ENCODE data around the gene GMDS.

The GMDS gene

DNA sequence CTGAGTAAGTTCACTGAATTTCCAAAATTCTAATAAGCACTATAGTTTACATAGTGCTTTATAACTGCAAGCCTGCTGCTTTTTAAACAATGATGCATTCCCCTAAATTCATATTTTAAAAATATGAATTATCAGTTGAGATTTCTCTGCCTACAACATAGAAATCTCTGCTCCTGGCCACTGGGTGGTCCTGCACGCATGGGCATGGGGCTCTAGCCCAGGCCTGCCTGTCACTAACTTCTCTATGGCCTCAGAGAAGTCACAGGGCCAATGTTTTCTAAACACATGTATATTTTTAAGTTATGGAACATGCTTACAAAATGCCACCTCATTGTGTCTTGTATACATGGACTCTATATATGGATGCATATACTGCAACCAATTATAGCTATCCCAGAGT lies 424.7 kb downstream of the GMDS start:
- DNase-seq, result no peak

DNA sequence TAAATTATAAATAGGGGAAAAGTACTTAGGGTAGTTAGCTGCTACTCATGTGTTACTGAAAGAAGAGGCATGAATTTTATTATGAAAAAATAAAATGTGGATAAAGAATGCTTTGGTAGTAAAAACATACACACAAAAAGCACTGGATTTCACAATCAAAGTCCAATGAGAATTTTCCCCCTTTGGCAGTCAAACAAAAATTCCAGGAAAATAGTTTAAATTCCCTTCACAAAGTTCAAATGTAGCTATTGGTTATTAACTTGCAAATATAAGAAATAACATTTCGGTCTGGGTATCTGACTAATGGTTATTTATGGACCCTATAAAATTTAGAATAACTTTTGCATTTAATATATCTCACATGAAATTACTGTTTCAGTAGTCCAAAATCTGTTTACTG lies 425.2 kb downstream of the GMDS start:
- DNase-seq, result no peak

DNA sequence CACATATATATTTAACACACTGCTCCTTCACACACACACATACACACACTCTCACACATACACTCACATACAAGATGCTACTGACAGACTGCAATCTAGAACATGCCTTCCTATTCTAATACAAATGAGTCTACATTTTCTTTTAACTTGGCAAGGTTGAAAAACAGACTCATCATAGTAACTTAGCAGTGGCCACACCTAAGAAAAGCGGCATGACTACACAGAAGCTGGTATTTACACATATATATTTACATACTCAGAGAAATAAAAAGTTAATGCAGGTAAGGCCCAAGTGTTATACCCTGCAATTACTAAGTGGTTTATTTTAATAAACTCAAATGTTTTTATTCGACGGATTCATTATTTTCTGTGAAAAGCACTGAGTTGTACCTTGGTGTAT lies 426.4 kb downstream of the GMDS start:
- DNase-seq, result no peak

DNA sequence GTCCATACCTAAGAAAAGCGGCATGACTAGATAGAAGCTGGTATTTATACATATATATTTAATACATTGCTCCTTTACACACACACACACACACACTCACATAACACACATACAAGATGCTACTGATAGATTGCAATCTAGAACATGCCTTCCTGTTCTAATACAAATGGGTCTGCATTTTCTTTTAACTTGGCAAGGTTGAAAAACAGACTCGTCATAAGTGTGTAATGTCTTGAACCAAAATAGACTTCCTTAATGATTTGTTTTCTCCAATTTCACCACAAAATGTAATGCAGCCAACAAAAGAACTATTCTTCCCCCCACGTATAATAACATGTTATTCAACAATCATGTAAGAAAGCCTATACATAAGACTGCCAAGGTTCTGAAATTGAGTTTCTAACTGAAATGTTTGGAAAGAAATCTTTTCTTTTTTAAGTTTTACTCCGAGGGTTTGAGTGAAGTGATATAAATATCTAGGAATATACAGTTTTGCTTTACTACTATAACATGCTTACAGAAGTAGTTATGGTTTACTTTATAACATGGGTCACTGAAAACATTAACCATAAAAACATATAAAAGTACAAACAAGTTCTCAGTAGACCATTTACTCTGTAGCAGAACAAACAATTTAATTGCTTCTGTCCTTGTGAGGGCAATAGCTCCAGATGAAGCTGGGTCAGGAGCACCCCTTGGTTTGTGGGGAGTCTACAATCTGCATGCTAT lies 428.2 kb downstream of the GMDS start:
- no peak for DNase-seq

DNA sequence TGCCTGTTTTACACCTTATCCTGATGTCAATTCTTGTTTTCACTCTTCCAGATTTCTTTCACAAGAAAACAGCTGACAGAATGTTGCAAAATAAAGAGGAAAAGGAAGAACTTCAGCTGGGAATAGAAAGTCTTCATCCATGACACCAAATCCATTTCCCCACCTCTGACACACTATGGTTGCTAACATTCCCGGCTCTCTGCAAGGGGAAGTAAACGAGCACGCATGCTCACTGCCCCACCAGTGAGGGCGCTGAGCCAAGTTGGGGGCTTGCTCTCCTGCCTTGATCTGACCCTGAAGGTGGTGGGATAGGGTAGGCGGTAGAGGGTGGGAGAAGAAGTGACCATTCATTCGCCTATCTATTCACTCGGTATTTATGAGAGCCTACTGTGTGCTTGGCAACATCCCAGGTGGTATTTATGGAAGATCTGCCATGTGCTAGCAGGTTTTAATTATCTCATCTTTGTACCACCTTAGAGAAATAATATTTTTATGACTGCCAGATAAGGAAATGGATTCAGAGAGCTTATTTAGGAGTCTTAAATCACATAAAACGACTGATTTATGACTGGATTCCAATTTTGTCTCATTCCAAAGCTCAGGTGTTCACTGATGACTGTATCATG lies 429.5 kb downstream of the GMDS start:
- DNase-seq, result no peak

DNA sequence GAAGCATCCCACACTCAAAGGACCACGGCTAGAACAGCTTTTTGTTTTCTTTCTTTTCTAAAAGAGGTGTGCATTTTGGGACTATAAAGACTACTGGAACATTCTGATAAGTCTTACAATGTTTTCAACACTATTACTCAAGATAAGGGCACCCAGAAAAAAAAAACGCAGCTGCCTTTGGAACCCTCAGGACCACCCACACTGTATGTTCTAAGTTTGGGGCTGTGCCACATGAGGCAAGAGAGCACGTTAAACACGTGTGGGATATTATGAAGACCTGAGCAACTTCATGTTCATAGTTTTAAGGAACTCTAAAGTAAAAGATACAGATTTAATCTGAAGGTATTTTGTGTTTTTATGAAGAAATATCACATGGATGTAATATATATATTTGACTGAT lies 431.1 kb downstream of the GMDS start:
- no peak for DNase-seq

DNA sequence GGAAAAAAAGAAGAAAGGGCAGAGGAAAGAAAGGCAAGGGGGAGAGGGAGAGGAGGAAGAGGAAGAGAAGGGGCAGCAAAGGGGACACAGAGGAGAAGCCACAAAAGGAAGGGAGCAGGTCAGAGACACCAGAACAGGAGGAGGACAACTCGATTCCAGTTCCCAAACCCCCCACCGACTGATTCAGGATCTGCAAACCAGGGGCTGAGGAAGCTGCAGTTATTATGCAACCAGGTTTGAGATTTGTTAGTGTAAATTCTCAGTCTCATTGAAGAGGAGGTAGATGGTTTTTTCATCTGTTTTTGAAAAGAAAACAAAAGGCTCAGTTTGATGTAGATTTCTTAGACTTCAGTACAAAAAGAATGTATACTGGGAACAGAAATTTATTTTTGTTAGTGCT lies 432.9 kb downstream of the GMDS start:
- DNase-seq, result no peak

DNA sequence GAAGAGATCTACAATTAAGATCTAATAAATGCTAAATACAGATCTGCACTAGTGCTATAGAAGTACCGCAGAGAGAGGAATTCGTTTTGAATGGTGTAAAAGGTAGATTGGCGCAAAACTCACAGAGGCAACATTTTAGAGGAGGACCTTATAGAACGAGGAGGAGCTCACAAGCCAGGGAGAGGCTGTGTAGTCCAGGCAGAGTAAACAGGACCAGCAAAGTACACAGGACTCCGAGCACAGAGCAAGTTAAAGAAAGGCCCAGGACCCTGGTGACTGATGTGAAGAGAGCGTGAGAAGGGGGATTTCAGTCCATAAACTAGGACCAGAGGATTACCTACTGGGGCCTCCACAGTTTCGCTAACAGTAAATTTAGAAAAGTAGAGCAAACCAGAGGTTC lies 433.4 kb downstream of the GMDS start:
- no peak for DNase-seq

DNA sequence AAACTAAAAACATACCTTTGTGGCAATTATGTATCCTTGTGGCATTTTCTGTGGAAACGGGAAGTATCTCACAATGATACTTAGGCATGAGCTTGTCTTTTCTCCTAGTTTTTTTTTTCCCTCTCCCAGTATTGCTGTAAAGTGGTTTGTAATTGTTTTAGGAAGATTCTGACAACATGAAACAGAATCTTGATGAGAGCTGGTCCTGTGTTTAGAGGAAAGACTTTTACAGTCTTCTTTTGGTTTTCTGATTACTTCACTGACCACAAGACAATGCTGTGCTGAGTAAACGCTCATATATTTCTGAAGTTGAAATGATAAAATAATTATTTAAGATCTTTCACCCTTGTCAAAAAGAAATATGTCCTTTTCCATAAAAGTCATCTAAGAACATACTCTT lies 434.5 kb downstream of the GMDS start:
- no peak for DNase-seq

DNA sequence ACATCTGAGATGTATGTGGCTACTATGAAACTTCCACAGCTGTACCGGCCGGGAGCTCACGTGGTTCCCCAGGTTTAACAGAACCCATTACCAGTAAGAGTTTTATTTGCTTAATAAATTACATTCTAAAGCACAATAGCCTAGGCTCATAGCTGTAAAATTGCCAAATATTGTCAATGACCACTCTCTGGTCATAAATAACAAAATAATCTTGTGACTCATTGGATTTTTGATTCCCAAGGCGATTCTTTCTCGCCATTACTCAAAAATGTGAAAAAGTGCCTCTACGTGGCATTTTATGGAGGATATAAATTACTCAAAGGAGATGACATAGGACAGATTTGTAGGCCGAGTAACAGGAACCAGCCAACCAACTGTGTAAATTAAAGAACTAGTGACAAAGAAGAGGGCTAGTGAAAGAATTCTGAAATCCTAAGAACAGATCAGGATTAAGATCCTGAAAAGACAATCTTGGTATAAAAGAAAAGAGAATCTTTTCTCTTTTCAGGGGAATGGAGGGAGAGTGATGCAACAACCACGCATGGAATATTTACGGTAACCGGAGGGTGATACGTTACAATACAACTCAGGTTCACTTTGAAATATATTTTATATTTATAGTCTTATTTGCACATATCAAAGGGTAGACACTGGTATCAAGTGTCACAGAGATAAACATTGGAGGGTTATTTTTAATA lies 436.0 kb downstream of the GMDS start:
- DNase-seq, result no peak

DNA sequence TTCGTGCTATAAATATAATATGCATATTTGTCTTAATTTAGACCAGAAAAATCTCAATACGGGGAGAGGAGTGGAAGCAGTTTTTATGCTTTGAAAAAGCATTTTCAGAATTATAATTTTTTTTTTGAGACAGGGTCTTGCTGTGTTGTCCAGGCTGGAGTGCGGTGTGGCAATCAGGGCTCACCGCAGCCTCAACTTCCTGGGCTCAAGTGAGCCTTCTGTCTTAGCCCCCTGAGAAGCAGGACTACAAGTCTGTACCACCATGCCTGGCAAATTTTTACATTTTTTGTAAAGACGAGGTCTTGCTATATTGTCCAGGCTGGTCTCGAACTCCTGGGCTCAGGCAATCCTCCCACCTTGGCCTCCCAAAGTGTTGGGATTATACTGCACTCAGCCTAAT lies 438.5 kb downstream of the GMDS start:
- no peak for DNase-seq

DNA sequence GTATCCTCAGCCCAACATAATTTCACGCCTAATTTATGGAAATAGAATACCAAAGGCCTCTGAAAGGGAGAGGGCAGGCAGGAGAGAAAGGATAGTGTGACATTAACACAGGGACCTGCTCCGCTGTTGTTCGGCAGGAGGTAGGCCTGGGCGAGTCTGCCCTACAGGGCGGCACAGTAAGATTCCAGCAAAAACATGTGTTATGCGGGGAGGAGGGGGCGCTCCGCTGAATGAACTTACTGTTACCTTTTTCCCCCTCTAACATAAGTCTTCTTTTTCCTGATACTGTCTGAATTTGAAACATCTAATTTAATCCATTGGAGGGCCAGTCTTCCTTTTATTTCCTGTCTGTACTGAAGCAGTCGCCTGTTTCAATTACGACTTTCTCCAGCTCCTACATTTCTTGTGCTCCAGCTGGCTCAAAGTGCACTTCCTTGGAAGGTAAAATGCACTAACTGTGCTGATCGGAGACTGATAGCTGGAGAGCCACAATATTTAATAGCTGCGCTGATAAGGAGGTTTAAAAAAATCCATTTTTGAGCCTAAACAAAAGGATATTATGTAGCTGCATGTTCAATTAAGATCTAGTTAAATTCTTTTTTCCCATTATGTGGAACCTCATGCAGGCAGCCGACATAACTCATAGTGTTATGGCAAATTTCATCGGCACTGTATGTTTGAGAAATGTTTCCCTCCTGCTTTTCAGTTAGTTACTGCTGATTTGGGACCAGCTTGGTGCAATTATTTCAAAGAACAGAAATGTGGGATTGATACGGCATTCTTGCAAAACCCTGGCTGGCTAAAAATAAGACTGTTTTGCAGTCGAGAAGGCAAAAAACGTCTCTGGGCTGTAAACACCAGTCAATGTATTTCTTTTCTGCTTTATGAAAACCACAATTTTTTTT lies 442.7 kb downstream of the GMDS start:
- DNase-seq, result peak in 1 of 2 experiments; percentile 20

DNA sequence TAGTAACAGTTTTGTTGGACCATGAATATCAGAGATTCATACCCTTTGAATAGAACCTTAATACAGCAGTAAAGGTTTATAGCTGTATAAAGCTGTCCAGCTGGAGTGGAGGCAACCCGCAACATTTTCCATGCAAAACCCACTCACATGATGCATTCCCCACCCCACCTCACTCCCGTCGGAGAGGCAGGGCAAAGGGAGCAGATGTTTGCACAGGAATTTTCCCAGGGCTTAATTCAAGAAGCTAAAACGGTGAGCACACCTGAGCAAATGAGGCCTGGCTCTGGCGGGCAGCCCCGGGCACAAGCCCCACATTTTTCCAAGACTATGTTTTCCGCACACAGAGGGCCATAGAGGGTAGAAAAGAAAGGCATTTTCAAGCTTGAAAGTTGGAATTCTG lies 444.0 kb downstream of the GMDS start:
- DNase-seq, result peak; percentile 91 to 94

DNA sequence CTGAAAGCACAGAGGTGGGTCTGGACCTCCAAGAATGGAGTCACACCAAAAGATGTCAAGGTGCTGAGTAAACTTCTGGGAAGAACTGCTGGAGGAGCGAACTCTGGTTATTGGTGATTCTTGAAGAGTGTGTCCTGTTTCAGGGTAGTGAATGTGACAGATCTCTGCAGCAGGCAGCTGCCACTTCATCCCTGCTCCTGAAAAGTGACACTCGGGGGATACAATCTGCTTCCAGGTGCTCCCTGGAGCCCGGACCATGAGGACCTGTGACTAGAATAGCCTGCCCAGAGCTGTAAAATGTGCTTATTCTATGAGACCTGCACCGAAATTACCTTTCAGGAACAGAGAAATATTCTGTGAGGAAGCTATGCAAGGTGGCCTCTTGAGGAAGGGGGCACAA lies 444.6 kb downstream of the GMDS start:
- no peak for DNase-seq

DNA sequence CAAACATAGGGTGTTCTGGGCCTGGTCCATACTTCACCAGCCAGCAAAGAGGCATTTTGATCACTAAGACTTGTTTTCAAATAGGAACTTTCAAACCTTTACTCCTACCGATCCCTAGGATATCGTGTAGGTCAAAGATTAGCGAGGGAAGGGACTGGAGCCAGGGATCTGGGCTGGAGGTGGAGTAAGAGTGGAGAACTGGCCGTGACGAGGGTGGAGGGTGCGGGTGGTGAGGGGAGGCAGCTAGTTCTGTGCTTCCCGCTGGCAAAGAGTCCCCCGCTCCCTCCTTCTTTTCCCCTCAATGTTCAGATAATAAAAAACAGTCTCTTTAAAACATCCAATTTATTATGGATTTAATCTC lies 446.5 kb downstream of the GMDS start:
- DNase-seq, result no peak

DNA sequence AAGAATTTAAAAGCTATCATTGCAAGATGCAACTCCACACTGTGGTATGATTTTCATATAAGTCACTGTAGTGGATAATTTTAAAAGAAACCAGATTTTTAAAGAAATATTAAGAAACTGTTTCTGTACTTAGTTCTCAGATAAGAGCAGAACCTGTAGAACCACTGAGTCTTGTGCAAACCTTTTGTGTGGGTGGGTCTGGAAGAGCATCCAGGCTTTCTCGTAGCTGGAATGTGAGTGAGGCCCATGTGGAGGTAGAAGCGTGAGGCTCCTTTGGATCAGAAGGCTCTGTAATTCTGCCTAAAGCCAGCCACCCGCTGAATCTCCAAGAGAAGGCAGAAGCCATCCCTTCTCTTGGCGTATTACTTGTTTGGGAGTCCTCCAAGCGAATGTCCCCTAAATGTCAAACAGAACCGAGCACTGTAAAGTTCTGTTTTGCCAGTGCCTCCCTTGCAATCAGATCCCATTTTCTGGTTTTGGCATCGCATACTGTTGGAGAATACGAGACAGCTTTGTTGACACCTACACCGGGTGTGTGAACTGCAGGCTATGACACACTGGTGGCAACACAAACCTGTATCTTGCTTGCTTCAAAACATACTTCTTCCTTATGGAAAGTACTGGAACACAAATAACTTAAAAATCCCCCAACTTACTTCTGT lies 447.0 kb downstream of the GMDS start:
- no peak for DNase-seq

DNA sequence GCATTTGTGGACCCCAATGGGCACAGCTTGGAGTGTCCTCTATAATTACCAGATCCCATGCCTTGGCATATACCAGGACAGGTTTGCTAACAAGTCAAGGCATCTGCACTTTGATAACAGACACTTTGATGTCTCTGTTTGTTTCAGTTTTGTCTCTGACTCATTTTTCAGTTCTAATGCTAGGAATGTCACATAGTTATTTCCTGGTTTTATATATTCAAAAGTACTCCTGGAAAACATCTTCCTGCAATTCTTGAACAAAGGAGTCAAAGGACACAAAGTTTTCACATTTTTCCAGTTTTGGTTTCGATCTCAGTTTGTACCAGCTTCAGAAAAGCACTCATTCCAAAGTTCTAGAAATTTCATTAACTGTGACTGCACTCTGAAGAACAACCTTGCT lies 447.6 kb downstream of the GMDS start:
- DNase-seq, result no peak

DNA sequence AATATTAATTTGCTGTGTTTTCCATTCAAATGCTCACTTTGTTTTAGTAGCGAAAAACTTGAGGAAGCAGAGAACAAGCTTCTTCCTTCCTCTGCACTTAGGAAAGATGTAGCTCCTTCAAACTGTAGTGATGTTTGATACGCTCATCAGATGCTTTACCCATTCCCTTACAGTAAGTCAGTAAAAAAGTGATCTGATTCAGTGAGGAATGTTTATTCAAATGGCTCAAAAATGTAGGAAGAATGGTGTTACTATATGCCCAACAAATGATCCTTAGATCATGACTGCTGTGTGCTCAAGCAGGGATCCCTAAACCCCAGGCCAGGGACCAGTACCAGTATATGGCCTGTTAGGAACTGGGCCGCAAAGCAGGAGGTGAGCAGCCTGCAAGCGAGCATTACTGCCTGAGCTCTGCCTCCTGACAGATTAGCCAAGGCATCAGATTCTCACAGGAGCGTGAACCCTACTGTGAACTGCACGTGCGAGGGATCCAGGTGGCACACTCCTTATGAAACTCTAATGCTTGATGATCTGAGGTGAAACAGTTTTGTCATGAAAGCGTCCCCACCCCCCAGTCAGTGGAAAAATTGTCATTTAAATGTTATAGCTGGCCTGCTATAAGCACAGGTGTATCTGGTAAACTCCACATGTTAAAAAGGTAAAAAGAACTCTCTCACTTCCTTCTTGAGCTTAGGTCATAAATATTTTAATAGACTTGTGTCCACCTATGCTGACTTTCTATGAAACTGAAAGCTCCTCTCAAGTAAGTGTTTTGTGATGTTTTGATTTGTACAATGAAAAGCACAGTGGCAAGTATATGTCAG lies 448.5 kb downstream of the GMDS start:
- DNase-seq, result no peak

DNA sequence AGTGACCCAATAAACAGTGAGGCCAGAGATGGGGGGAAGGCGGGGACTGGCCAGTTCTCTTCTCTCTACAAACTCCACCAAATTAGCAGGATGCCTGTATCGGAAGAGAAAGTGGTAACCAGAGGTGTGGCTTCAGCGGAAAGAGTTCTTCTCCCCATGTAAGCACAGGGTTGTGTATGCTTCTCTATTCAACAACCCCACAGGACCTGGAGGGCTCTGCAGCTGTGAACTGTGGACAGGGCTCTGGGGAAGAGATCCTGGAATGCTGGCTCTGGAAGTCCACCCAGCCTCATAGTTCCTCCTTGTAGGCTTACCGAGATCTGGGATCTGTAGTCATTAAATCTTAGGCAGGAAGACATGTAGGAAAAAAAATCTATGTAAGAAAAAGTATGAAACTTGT lies 449.5 kb downstream of the GMDS start:
- no peak for DNase-seq

DNA sequence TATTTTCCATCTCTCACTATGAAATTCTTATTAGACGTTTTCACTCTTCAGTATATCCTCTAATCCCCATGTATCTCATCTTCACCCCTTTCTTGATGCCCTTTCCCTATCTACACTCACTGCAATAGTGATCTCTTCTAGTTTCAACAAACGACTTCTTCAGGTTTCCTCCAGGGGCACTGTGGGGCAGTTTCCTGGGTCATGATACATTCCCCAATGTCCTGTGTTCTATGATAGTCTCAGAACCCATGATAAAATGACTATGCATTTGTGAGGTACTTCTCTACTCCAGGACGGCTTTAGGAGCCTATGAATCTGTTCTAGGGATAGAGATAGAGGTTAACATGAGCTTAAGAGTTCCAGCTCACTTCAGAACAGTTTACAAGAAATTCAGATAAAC lies 452.4 kb downstream of the GMDS start:
- DNase-seq, result peak in 1 of 2 experiments; percentile 55

DNA sequence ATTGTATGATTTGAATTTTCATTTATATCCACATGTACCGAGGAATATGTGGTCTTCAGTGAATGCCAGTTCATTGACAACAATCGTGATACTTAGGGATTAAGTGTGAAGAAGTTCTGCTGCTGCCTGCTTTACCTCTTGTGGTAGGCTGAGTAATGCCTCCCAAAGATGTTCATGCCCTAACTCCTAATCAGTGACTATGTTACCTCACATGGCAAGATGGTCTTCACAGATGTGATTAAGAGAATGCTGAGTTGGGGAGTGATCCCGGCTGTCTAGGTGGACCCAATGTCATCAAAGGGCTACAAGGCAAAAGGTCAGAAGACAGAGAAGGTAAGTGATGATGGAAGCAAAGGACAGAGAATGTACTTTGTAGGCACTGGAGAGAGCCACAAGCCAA lies 454.7 kb downstream of the GMDS start:
- no peak for DNase-seq

DNA sequence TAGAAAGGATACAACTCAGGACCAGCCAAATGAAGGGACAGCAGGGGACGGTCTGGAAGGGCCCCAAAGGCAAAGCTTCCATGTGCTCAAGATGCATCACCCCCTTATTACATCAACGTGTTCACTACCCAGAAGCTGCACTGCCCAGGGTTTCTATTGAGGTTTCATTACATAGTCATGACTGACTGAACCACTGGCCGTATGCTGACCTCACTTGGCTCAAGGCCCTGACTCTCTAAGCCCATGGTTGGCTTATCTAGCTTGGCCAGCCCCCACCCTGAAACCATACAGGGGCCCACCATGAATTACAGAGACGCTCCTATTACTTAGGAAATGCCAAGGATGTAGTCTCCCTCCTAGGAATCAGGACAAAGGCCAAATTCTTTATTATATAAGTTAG lies 456.3 kb downstream of the GMDS start:
- no peak for DNase-seq
